IMR-90 (cell line): ENCODE measurements around the gene PCBP4.

Experiments used
- BHLHE40 ChIP-seq: fragments of 150-350 bp; IDR thresholded peaks from 2 replicates; pipeline ENCODE4 v1.6.1; 2016; ENCODE audit warnings: mild to moderate bottlenecking, low read depth, low read length
- CEBPB ChIP-seq: IDR thresholded peaks from 2 replicates; pipeline ENCODE4 v1.6.1; 2012; ENCODE audit warnings: low read depth, low read length, improper control_type of control experiment
- POLR2A ChIP-seq: IDR thresholded peaks from 2 replicates; pipeline ENCODE4 v1.6.1; 2012; ENCODE audit warnings: mild to moderate bottlenecking, low read depth, low read length
- TF ChIP-seq, protein P1 (sequence below): fragments of 150-350 bp; IDR thresholded peaks from 2 replicates; pipeline ENCODE4 v1.6.1; 2016; ENCODE audit warnings: low read depth, mild to moderate bottlenecking, low read length, moderate library complexity, borderline replicate concordance
- TF ChIP-seq, protein P2 (sequence below): conservative IDR thresholded peaks from 2 replicates; pipeline ENCODE4 v1.5.1; 2012; ENCODE audit warnings: mild to moderate bottlenecking, low read depth, low read length, improper control_type of control experiment
- TF ChIP-seq, protein P3 (sequence below): fragments of 150-350 bp; IDR thresholded peaks from 2 replicates; pipeline ENCODE4 v1.6.1; 2017; ENCODE audit warnings: mild to moderate bottlenecking, antibody characterized with exemption, low read length, low read depth

DNA sequence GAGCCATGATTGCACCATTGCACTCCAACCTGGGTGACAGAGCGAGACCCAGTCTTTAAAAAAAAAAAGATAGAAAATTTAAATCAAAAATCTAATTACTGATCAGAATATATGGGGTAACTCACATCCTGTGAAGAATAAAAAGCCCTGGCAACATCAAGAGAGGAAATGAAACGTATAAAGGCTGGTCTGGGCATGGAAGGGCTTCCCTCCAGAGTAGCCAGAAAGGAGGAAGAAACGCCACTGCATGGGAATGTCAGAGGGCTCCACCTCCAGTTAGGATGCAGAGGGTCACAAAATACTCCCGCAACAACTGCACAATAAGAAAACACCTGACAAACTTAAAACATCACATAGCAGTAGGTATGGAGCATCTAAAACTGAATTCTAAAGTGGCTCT is 59.2 kb downstream of the PCBP4 start:
- TF ChIP-seq POLR2A (no peak), BHLHE40 (no peak), CEBPB (no peak)
- TF ChIP-seq, protein P1, sequence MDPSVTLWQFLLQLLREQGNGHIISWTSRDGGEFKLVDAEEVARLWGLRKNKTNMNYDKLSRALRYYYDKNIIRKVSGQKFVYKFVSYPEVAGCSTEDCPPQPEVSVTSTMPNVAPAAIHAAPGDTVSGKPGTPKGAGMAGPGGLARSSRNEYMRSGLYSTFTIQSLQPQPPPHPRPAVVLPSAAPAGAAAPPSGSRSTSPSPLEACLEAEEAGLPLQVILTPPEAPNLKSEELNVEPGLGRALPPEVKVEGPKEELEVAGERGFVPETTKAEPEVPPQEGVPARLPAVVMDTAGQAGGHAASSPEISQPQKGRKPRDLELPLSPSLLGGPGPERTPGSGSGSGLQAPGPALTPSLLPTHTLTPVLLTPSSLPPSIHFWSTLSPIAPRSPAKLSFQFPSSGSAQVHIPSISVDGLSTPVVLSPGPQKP = no peak
- TF ChIP-seq, protein P2, sequence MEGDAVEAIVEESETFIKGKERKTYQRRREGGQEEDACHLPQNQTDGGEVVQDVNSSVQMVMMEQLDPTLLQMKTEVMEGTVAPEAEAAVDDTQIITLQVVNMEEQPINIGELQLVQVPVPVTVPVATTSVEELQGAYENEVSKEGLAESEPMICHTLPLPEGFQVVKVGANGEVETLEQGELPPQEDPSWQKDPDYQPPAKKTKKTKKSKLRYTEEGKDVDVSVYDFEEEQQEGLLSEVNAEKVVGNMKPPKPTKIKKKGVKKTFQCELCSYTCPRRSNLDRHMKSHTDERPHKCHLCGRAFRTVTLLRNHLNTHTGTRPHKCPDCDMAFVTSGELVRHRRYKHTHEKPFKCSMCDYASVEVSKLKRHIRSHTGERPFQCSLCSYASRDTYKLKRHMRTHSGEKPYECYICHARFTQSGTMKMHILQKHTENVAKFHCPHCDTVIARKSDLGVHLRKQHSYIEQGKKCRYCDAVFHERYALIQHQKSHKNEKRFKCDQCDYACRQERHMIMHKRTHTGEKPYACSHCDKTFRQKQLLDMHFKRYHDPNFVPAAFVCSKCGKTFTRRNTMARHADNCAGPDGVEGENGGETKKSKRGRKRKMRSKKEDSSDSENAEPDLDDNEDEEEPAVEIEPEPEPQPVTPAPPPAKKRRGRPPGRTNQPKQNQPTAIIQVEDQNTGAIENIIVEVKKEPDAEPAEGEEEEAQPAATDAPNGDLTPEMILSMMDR = no peak
- TF ChIP-seq, protein P3, sequence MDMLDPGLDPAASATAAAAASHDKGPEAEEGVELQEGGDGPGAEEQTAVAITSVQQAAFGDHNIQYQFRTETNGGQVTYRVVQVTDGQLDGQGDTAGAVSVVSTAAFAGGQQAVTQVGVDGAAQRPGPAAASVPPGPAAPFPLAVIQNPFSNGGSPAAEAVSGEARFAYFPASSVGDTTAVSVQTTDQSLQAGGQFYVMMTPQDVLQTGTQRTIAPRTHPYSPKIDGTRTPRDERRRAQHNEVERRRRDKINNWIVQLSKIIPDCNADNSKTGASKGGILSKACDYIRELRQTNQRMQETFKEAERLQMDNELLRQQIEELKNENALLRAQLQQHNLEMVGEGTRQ = no peak
